Lower leg skin (tissue), 3 donors: ENCODE measurements around the gene TRIM44.

ENCODE experiments used
- POLR2A ChIP-seq, 2 donors: fragments of 450-650 bp; IDR thresholded peaks; one replicate each; pipeline ENCODE4 v1.6.1; 2016 to 2017; ENCODE audit warnings: antibody characterized with exemption in 2 of 2, mild to moderate bottlenecking in 1 of 2, moderate library complexity in 1 of 2
- TF ChIP-seq, protein P1 (sequence below), 3 donors: fragments of 450-650 bp; IDR thresholded peaks; one replicate each; pipeline ENCODE4 v1.5.1; 2016; ENCODE audit warnings: antibody characterized with exemption in 3 of 3, mild to moderate bottlenecking in 3 of 3, moderate library complexity in 2 of 3

DNA sequence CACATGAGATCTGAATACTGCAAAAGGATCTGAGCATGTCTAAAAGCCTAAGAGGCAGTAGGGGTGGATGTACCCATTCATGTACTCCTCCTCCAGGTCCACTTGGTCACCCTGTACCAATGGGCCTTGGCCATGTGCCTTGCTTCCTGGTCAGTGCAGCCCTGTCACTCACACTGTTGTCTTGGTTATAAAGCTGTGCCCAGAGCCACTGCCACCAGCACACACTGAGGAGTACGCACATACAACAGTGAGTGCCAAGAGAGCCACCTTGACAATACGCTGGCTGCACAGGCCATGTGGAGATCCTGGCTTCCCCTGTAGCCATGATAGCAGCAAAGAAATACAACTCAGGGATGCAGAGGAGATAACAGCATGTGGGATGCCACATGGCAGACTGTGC, 184.9 kb downstream of the TRIM44 start:
- TF ChIP-seq, protein P1, sequence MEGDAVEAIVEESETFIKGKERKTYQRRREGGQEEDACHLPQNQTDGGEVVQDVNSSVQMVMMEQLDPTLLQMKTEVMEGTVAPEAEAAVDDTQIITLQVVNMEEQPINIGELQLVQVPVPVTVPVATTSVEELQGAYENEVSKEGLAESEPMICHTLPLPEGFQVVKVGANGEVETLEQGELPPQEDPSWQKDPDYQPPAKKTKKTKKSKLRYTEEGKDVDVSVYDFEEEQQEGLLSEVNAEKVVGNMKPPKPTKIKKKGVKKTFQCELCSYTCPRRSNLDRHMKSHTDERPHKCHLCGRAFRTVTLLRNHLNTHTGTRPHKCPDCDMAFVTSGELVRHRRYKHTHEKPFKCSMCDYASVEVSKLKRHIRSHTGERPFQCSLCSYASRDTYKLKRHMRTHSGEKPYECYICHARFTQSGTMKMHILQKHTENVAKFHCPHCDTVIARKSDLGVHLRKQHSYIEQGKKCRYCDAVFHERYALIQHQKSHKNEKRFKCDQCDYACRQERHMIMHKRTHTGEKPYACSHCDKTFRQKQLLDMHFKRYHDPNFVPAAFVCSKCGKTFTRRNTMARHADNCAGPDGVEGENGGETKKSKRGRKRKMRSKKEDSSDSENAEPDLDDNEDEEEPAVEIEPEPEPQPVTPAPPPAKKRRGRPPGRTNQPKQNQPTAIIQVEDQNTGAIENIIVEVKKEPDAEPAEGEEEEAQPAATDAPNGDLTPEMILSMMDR (IDR thresholded peaks at IDR 0.05): no peak
- TF ChIP-seq POLR2A (IDR thresholded peaks at IDR 0.05): no peak
